Ishikawa (cell line): ENCODE results near the gene RNU1-4.

Experiments
- CEBPB ChIP-seq: IDR thresholded peaks from 2 replicates; pipeline ENCODE4 v1.6.1; 2012
- CREB1 ChIP-seq: IDR thresholded peaks from 2 replicates; pipeline ENCODE4 v1.6.1; 2012; ENCODE audit warnings: low read depth
- EGR1 ChIP-seq: IDR thresholded peaks from 2 replicates; pipeline ENCODE4 v1.6.1; 2012
- EP300 ChIP-seq: IDR thresholded peaks from 2 replicates; pipeline ENCODE4 v1.6.1; 2012; ENCODE audit warnings: borderline replicate concordance
- FOXM1 ChIP-seq: IDR thresholded peaks from 2 replicates; pipeline ENCODE4 v1.6.1; 2012; ENCODE audit warnings: low read depth, borderline replicate concordance
- MAX ChIP-seq: IDR thresholded peaks from 2 replicates; pipeline ENCODE4 v1.6.1; 2012
- NFIC ChIP-seq: IDR thresholded peaks from 2 replicates; pipeline ENCODE4 v1.6.1; 2012
- RAD21 ChIP-seq: IDR thresholded peaks from 2 replicates; pipeline ENCODE4 v1.6.1; 2012; ENCODE audit warnings: low read depth
- REST ChIP-seq: IDR thresholded peaks from 2 replicates; pipeline ENCODE4 v1.6.1; 2012; ENCODE audit warnings: low read depth, mild to moderate bottlenecking
- TAF1 ChIP-seq: IDR thresholded peaks from 2 replicates; pipeline ENCODE4 v1.6.1; 2012; ENCODE audit warnings: low read depth, mild to moderate bottlenecking
- TCF12 ChIP-seq: IDR thresholded peaks from 2 replicates; pipeline ENCODE4 v1.6.1; 2012; ENCODE audit warnings: low read depth
- TEAD4 ChIP-seq: IDR thresholded peaks from 2 replicates; pipeline ENCODE4 v1.6.1; 2012
- USF1 ChIP-seq: IDR thresholded peaks from 2 replicates; pipeline ENCODE4 v1.6.1; 2012
- YY1 ChIP-seq: IDR thresholded peaks from 2 replicates; pipeline ENCODE4 v1.6.1; 2012; ENCODE audit warnings: low read depth
- ZBTB7A ChIP-seq: IDR thresholded peaks from 2 replicates; pipeline ENCODE4 v1.6.1; 2012; ENCODE audit warnings: low read depth

RNU1-4 gene

GRCh38 chr1:16724718-16725438 is 15.4 kb upstream of the RNU1-4 start:
- no peak for TF ChIP-seq NFIC
- TF ChIP-seq YY1 = no peak
- TF ChIP-seq REST = no peak
- TF ChIP-seq EP300 = no peak
- TF ChIP-seq MAX = no peak
- no peak for TF ChIP-seq TEAD4
- no peak for TF ChIP-seq TCF12
- TF ChIP-seq CREB1 = no peak
- no peak for TF ChIP-seq TAF1
- TF ChIP-seq USF1 = no peak
- no peak for TF ChIP-seq ZBTB7A
- no peak for TF ChIP-seq EGR1
- no peak for TF ChIP-seq FOXM1
- TF ChIP-seq CEBPB = no peak
- TF ChIP-seq RAD21 = no peak

GRCh38 chr1:16727190-16728111 is 12.9 kb upstream of the RNU1-4 start:
- TF ChIP-seq YY1 = 0 out of 2 replicates have a peak, but pooled peaks have one; percentile 20
- 0 out of 2 replicates have a peak, but pooled peaks have one; percentile 21 for TF ChIP-seq CEBPB
- 0 out of 2 replicates have a peak, but pooled peaks have one; percentile 15 for TF ChIP-seq MAX
- TF ChIP-seq FOXM1 = 0 out of 2 replicates have a peak, but pooled peaks have one; percentile 9
- TF ChIP-seq TEAD4 = peak; percentile 62
- TF ChIP-seq ZBTB7A = peak; percentile 42; the same call in 1 of the 2 replicates
- TF ChIP-seq REST = no peak
- TF ChIP-seq EP300 = peak; percentile 20; the same call in 1 of the 2 replicates
- TF ChIP-seq TAF1 = no peak
- TF ChIP-seq USF1 = peak; percentile 27; the same call in 1 of the 2 replicates
- no peak for TF ChIP-seq RAD21
- TF ChIP-seq EGR1 = no peak
- peak; percentile 66; the same call in 1 of the 2 replicates for TF ChIP-seq TCF12
- no peak for TF ChIP-seq CREB1
- peak; percentile 46 for TF ChIP-seq NFIC

DNA sequence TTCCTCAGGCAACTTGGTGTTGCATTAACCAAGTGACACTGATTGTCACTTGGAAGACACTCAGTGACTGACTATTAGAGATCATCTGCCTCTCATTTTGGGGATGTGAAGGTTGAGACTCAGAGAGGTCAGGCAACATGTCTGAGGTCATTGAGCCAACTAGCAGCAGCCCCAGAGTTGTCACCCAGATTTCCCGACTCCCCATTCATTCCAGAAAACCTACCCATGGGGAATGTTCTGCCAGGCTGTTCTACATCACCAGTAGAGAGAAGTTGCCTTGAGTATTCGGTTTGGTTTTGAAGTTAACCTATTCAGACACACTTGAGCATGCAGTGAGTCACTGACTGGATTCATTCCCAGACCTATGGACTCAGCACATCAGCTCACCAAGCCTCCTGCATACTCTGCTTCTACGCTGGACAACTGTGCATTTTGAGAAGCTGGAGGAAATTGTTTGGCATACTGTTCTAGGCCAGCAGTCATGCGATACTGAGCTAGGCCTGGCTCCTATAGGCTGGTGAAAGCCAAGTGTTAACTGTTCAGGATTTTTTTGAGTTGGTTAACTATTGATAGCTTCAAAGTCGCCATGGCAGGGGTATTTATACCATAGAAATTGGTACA is 29.9 kb downstream of the RNU1-4 start:
- TF ChIP-seq TCF12 = 0 out of 2 replicates have a peak, but pooled peaks have one; percentile 17
